PC-9 (cell line): Measurements from ENCODE around the gene VPS13D.

ENCODE experiments used
- CTCF ChIP-seq: fragments of 200-600 bp; sonication (generic); conservative IDR thresholded peaks from 2 replicates; pipeline ENCODE4 v1.6.1; 2017; ENCODE audit warnings: mixed run types, antibody characterized with exemption, mild to moderate bottlenecking, moderate library complexity
- EZH2 ChIP-seq: fragments of 200-600 bp; sonication (generic); IDR thresholded peaks from 2 replicates; pipeline ENCODE4 v1.8.0; 2017; ENCODE audit warnings: antibody characterized with exemption, low read depth

- TF ChIP-seq EZH2 (no peak), CTCF (no peak)
Measured at GRCh38 chr1:12515234-12515633, 285.4 kb downstream of the VPS13D start.
